NCI-H1417 treated with DMSO at 0.1 percent for 48 hours (cell line): ENCODE measurements around the gene FOXP1.

Experiments
- DNase-seq: peaks from one replicate; lab custom pipeline; 2025; lab: John Stamatoyannopoulos, UW

The FOXP1 gene

DNA sequence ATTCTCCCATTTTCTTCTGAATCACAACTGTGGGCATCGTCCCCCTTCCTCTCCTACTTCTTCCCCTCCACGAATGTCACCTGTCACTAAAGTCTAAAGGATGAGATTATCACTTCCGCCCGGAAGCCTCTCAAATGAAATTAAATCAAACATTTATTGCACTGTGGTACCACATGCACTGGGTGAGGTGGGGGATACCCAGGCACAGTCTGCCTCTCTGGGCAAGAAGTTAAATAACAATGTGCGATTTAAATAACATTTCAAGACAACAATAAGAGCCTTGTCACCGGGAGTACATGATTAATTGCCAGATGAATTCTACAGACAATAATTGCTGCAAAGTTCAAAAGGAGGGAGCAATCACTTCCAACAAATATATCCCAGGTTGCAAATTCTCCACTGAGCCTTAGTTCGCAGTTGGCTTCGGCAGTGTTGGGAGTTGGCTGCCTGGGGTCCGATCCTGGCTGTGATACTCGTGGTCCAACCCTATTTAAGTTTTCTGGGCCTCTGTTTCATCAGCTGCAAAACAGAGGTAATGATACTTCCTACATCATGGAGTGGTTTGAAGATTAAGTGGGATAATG lies 77.7 kb downstream of the FOXP1 start:
- DNase-seq = no peak

DNA sequence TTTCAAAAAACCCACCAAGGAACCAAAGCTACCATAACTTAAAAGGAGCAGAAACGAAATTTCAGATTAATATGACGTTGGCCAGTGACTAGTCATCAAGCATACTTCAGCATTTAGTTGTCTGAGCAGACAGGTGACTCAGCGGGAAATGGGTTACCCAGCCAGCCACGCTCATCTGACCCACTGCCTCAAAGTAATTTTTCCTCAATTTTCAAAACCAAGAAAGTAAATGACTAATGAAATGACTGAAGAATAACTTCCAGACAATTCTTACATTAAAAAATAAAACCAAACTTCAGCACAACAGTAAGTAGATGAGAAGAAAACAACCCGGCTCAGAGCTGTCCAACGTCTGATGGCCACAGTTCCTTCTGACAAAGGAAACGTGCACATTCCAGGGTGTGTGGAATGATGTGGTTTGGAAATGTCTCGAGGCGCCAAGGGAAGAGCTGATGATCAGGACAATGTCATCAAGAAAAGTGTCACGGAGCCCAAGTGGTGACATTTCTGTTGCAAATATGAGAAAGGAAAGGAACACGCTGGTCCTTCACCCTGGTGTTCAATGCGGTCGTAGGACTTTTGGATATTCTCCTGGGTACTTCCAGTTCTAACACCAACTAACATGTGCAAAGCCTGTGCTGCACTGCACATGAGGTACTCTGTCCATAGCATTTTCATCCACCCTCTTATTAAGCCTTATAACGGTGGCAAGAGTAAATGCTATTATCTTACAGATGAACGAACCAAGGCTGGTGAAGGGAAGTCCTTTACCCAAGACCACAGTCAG lies 79.1 kb downstream of the FOXP1 start:
- no peak for DNase-seq

DNA sequence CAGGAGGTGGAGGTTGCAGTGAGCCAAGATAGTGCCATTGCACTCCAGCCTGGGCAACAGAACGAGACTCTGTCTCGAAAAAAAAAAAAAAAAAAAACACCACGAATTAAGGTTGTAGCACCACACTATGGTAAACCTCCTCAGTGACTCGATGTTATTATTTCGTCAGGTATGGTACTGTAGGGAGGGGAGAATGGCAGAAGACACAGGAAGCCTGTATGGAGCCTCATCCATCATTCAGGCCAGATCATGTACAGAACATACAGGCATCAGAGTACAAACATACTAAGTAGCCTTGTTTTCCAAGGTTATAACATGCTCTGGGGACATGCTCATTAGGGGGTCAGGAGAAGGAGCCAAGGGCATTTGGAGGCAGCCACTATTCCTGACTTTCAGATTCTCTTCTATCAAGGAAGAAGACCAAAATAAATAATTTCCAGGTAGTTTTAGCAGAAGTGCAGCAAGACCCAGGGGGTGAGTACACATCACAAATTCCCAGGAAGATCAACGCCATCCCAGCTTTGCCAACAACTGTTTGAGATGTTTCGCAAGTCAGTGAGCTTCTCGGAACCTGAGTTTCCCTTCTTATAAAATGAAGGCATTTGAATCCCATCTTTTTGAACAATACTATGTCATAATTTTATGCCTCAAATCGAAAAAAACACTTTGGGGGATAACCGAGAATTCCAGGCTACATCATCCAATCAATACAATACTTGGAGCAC lies 79.8 kb downstream of the FOXP1 start:
- no peak for DNase-seq

DNA sequence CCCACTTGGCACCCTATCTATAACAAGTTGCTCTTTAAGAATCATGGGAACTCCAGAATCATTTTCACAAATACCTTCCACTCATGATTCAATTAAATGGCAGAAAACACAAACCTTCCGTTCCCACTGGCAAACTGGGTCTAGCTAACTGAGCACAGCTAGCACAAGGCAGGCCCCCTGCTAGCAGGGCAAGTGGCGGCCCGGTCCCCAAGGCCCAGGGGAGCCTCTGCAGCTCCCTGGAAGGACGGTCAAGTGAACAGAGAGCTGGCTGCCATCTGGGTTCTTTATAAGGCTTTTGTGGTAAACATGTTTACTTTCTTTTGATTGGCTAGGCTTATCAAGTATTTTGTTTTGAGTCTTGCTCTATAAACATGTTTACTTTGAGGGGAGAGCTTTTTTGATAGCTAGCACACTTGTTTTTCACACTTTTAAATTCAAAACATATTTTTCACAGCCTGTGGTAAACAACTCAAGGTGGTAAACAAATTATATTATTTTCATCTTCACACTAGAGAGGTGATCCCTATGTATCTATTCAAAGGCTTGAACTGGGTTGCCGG lies 81.4 kb downstream of the FOXP1 start:
- no peak for DNase-seq

DNA sequence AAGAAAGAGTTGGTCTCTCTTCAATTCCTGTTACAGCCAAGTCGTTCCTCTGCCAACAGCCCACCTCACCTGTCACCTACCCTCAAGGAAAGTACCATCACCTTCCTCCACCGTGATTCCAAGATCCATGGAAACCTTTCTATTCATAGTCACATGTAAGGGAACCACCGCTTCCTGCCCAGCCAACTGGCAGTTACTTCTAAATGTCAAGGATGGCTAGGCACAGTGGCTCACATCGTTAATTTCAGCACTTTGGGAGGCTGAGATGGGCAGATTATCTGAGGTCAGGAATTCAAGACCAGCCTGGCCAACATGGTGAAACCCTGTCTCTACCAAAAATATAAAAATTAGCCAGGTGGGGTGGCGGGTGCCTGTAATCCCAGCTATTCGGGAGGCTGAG lies 82.8 kb downstream of the FOXP1 start:
- no peak for DNase-seq

DNA sequence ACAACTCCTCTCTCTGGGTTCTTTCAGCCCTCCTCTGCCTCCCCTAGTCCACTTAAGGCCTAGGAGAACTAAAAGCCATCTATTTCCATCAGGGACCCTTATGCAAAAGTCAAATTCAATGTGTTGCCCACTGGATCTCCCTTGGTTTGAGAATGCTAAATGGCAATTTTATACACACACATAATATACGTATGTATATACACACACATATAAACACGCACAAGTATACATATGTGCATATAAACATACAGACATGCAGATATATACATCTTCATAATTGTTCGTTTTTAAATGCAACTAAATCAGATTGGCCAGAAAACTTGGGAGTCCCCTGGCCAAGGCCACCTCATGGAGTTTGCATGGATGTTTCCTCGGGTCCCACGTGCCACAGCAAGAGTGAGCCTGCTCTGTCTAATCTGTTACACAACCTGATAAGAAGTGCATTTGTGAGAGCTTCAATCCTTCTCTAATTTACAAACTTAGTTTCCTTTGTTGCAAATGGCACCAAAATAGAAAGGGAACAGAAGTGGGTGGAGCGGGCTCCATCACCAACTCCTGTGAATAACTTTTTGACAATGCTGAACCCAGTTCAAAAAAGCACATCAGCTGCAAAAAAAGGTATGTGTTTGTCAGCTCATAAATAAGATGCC lies 84.2 kb downstream of the FOXP1 start:
- no peak for DNase-seq

DNA sequence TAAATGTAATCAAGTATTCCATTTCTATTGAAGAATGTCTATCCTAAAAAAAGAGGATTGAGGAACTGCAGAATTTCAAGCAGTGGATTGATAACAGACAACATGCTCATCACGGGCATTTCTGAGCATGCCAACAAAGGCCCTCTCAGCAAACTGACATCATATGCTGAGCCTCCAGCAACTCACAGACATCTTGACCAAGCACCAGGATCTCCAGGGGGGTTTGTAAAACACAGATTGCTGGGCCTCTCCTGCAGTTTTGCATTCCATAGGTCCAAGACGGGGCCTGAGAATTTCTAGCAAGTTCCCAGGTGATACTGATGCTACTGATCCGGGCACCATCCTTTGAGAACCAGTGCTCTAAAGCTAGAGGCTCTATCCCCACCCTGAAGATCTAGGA lies 85.0 kb downstream of the FOXP1 start:
- no peak for DNase-seq

DNA sequence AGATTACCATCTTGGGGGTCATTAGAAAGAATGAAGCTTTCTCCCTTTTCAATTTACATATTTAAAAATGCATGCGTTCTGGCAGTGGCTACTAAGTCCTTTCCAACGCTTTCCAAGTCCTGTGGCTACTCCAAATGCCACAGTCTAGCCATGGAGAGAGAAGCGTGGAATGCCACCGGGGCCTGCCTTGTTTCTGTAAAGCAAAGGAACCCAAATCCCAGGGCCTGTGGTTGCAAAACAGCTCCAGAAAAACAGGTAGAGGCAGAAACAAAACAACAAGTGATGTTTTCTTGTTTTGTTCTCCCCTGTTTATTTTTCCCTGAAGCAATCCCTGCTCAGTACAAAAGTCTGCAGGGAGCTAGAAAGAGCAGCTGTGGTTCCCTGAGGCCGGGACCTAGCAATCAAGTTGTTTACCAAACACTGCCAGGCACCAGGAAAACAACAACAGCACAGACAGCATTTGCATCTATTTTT lies 85.5 kb downstream of the FOXP1 start:
- no peak for DNase-seq

DNA sequence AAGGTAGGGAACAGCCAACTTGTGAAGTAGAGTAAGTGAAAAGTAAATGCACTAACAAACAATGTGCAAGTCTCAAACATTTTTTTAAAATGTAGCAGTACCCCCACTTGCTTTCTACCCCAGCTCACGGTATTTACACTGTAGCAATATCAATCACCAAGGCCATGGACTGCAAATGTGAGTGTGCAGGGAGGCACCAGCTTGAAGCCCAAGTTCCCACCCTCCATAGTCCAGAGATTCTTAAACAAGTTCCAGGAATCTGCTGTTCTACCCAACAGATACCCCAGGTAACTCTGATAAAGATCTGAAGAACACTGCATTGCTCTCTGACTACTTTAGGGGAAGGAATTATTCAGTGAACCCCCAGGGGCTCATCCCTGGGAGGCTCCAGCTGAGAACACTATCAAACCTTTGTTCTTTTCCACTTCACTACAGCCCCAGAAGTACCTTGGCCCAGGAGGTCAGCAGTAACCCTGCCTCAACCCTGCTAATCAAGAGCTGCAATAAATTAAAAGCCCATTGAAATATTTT lies 86.1 kb downstream of the FOXP1 start:
- no peak for DNase-seq

DNA sequence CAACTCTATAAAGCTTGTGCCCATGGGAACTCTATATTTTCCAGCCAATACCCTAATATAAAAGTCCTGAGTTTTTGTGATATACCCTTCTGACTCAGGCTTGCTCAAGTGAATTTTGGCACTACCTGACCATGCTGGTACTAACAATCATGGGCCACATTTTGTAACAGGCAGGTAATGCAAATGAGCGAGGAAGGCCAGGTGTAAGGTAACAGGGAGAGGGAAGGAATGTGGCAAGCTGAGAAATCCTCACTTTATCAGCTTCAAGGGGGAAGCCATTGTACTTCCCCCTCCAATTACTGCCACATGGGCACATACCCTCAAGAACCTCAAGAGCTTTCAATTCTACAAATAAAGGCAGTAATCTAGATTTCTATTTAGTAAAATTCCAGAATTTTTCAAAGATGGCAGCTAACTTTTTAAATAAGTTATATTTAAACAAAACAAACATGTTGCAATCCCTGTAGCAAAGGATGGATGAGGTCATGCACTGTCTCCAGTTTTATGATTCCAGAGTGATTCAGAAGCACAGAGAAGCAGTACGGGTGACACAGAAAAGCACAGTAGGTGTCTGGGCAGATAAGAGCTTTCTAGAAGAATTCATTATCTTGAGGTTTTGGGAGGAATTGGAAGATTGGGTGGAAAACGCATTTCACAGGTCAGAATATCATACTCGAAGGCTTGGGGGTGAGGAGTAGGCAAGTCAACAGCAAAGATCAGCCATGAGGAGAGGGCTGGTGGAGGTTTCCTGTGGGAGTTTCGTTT lies 87.6 kb downstream of the FOXP1 start:
- no peak for DNase-seq

DNA sequence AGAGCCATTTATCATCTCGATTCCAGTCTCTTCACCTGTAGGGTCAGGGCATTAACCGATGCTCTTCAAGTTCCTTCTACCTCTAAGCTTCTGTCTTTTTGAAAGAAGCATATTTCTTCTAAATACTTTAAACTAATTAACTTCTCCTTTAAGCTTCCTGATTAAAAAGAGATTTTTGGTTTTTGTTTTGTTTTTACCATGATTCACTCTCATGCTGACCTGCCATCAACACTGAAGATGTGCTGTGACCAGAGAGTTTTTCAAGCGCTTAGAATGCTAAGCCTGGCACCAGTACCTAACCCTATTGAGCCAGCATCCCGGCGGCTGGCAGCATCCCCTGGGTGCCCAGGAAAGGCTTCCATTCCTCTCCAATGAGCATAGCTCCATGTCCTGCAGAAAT lies 89.3 kb downstream of the FOXP1 start:
- no peak for DNase-seq

DNA sequence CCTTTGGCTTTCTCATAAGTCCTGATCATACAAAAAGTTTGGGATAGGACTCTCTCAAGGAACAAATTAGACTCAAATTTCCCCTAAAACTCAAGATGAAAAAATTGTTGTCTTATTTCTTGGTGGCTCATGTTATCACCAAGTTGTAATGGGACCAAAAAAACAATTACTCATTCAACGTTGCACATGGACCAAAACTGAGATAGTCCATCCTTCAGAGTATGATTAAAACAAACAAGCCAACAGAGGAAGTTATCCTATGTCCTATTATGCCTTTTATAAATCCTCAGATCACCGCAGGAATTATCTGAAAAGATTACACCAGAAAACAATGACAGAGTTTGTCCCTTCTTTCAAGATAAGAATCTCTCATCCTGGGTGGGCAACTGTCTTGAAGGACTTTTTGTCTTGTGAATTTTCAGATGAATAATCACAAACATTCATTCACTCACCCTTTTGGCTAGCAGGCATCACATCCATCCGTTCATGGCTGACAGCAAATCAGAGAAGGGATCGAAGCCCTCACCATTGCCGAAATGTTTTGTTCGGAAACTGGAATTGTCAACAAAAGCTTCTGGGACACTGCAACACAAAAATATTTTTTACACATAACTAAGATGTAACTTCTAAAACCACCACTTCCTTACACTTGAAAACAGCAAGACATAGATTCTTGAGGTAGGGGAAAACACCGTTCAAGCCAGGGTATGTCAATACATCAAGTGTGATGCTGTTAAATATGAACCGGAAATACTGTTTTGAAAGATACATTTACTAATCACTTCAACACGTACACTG lies 90.4 kb downstream of the FOXP1 start:
- DNase-seq = no peak

DNA sequence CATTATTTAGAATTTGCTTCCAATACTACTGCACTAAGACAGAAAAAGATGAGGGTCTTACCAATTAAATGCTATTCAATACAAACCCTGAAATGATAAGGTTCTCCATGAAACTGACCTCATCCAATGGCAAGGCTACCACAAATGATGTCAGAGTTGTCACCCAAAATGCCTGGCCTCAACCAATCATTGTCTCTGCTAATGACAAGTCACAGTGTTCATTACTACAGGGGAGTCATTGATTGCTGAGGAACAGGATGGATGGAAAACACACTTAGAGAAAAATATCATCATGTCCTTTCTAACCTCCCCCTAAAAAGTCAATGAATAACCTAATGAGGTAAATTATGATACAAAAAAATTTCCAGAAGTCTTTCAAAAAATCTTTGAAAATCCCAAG lies 91.0 kb downstream of the FOXP1 start:
- DNase-seq = no peak

DNA sequence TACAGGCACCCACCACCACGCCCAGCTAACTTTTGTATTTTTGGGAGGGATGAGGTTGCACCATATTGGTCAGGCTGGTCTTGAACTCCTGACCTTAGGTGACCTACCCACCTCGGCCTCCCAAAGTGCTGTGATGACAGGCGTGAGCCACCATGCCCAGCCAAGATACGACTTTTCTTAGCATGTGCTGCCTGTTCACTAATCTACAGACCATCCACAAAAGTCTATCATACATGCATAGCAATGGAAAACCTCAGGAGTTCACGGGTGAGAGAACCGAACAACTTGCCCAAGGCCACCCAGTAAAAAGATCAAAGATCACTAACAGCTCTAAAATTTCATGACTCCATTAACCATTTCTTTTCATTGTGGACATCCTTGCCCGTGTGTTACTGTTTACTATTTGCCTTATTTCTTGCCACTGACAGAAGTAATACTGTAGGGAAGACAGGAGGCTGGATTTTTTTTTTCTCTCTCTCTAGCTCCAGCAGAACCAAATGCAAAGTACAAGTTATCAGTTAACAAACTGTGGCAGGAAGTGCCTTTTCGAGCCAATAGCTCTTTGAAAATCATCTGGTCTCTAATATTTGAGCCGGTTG lies 92.3 kb downstream of the FOXP1 start:
- no peak for DNase-seq

DNA sequence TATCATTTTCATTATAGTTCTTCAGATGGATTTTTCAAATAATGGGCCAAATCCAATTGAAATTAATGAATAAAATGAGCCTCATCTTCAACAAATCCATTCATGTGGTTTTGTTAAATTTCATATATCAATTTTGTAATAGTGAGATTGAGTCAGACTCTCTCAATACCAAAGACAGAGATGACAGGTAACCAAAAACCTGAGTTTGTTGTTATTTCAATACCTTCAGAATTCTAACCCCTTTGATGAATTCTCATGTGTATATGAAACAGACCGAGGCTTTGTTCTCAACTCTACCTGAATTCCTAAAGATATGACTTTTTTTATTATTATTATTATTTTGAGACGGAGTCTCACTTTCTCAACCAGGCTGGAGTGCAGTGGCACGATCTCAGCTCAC lies 92.8 kb downstream of the FOXP1 start:
- DNase-seq = no peak

DNA sequence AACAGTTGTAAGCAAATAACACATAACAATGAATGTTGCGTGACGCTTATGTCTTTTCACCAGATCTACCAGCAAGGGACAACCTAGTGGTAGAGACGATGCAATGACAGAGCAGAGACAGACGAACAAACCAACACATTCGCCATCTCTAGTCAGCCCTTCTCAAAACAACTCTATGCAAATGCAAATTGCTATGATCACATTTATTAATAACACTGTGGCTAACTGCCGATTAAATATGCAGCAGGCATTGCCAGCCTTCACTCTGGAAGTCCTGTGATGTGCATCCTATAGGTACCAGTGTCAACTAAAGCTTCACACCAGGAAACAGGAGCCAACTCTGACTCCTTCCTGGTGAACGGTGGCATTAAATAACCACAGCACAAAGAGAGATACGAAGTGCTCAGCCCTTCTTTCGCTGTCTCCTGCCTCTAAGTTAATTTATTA lies 94.2 kb downstream of the FOXP1 start:
- DNase-seq = no peak

DNA sequence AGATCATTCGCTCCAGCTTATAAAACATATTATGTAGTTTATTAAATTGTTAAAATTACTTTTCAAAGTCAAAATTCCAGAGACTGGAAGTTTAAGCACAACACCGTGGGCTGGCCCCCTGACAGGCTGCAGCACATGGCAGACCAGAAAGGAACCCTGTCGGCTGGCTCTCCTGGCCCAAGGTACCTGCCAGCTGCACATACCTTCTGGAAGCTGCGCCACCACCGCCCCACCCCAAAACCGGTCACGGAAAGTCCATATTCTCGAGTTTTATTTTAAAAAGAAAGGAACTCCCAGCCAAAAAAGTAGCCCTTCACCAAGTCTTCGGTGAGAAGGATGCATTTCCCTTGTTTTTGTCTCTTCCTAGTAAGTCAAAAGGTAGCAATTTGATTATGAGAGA lies 94.6 kb downstream of the FOXP1 start:
- no peak for DNase-seq

DNA sequence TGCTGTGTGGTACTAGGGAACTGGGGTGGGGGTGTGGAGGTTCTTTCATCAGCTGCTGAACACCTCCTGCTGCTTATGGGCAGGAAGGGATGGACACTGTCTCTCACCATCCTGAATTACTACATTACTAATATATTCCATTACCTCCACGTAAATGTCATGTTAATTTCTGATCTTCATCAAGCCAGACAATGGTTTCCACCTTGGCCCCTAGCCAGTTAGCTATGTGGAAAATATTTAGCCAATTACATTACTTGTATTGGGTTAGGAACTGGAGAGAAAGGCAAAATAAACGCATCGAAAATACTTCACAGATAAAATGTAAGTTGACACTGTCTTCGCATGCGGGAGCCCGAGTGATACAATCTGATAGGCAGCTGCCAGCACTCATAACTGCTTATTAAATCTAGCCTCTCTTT lies 95.1 kb downstream of the FOXP1 start:
- no peak for DNase-seq

DNA sequence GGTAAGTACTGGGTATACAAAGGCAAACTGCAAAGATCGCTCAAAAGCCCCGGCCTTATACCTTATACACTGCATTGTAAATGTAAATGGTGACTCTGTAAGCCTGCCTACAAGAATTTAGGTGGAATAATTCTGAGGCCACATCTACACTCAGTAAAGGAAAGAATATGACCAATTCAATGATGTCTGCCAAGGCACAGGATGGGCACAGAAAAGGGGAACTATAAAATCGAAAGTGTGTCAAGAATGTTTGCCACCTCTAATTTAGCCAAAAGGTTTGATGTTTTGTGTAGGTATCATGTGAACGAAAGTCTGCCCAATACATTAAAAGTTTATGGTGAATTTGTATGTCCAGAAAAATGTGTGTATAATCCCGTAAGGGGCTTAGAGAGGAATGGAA lies 96.1 kb downstream of the FOXP1 start:
- DNase-seq = no peak

DNA sequence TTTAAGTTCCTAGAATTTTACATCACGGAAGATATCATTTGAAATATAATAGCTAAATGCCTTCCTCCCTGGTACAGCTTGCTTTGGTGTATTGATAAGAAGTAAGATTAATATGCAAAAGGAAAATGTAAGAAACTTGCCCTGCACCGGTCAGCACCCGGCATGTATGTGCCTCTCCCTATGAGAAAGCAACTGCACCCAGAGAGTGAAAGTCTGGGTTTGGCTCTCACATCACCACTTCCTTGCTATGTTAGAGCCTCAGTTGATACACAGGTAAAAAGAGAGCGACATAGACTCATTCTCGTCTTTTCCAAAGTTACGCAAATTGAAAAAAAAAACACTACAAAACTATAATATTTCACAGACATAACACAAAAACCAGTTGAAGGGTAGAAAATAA lies 96.7 kb downstream of the FOXP1 start:
- no peak for DNase-seq
